GM12873 (cell line): ENCODE results near the gene WNT5B.
A peak's percentile ranks its signal among the peaks of the same experiment; 100 is the strongest.

Source experiments
- TF ChIP-seq, protein P1 (sequence below): IDR thresholded peaks from 2 replicates; pipeline ENCODE4 v1.5.1; 2012; ENCODE audit warnings: low read depth, mild to moderate bottlenecking, moderate library complexity, low read length, control low read depth; ENCODE audit not compliant: insufficient read depth; ENCODE audit errors: missing control alignments

WNT5B gene

GRCh38 chr12:1628666-1629337, at the start of gene WNT5B:
Gene WNT5B, plus strand, starts transcription at chr12:1629231. Its CDS starts 2,124 bp downstream, at chr12:1631355.
- TF ChIP-seq, protein P1, sequence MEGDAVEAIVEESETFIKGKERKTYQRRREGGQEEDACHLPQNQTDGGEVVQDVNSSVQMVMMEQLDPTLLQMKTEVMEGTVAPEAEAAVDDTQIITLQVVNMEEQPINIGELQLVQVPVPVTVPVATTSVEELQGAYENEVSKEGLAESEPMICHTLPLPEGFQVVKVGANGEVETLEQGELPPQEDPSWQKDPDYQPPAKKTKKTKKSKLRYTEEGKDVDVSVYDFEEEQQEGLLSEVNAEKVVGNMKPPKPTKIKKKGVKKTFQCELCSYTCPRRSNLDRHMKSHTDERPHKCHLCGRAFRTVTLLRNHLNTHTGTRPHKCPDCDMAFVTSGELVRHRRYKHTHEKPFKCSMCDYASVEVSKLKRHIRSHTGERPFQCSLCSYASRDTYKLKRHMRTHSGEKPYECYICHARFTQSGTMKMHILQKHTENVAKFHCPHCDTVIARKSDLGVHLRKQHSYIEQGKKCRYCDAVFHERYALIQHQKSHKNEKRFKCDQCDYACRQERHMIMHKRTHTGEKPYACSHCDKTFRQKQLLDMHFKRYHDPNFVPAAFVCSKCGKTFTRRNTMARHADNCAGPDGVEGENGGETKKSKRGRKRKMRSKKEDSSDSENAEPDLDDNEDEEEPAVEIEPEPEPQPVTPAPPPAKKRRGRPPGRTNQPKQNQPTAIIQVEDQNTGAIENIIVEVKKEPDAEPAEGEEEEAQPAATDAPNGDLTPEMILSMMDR = no peak

DNA sequence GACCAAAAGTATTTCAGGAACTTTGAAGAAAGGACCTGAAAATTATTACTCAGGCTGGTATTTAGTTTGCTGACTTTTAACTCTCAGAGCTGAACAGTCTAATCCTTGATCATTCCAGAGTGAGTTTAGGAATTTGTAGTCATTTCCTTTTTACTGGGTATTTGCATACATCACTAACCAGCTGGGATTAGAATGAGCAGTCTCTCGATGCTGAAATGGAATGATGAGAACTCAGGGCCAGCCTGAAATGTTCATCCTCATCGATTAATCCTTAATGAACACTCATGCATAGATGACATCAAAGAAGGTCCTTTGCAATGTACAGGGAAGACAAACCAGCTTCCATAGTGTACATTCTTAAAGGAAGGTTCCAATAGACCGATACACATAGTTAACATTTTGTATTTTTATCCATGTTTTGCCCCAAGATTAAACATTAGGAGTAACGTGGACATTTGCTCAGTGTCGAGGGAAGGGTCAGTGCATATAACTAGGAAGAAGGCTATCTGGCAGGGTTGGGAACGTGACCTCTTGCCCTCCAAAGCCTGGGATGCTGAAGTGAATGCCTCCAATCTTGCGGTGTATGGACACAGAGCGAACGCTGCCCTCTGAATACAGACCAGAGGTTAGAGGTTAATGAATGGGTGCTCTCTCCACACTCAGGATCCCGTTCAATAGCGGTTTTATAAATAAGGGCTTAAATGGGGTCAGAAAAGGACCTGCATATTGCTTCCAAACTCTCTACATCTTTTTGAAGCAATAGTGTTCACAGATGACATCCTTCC, 49.2 kb upstream of the WNT5B start:
- TF ChIP-seq, protein P1 = no peak

GRCh38 chr12:1580526-1580925, 48.5 kb upstream of the WNT5B start:
- TF ChIP-seq, protein P1 = no peak

DNA sequence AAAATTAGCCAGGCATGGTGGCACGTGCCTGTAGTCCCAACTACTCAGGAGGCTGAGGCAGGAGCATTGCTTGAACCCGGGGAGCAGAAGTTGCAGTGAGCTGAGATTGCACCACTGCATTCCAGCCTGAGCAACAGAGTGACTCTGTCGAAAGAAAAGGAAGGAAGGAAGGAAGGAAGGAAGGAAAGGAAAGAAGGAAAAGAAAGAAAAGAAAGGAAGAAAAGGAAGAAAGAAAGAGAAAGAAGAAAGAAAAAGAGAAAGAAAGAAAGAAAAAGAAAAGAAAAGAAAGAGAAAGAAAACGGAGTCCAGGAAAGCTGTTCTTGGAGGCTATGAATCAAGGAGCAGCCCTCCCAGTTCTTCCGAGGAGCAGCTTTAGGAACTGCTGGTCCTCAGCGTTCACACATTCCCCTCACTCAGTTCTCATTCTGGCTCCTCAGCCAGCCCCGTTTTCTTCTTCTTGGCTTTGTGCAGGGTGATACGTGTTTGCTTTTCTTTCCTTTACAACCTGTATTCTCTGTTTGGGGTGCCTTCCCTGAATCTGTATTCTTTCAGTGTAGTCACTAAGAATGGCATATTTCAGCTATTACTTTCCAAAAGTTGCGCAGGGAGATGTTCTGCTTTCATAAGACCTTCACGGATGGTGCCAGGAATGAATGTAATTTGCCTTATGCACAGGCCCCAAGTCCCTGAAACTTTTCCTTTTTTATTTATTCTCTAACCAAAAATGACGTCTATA, 46.9 kb upstream of the WNT5B start:
- TF ChIP-seq, protein P1 = no peak

DNA sequence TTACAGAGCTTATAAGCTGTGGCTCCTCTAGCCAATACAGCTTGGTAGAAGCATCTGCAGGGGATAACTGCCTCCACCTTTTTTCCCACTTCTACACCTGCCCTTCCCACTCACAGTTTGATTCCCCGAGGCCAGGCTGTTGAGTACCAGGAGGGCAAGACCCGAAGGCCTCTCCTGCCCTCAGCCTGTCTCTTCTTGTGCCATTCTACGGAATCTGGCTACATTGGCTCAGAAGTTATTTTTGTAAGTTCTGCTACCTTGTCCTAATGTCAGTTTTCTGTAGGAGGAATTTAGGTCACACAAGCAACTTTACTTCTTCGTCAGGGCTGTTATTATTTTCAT, 46.4 kb upstream of the WNT5B start:
- TF ChIP-seq, protein P1 = no peak

DNA sequence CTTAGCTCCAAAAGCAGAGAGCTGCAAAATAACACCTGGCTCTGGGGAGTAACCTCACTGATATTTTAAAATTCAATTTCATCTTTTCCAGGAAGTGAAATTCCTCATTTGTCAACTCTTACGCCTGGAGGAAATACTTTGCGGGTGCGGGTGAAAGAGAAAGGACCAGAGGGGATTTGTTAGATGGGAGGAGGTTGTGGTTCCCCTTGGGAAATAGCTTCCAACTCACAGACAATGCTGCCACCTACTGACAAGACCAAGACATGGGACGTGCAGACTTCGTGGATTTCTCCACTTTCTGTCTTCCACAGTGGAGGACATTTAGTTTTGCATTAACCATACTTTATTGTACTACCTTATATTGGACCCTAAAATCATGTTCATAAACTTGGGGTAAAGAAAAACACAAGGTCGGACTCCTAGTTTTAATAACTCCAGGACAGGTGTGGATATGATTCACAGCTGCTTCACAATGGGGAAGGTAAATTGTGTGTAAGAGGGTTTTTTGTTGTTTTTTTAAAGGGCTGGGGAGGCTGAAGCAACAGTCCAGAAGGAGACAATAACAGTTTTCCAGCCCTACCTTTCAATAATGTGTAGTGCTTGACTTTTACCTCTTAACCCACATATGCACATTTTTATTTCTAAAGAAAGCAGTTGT, 45.5 kb upstream of the WNT5B start:
- TF ChIP-seq, protein P1 = peak; percentile 88

- TF ChIP-seq, protein P1 = no peak
Measured at GRCh38 chr12:1584326-1584725, 44.7 kb upstream of the WNT5B start.
